Stimulated activated CD8-positive, alpha-beta memory T cell treated with anti-CD3 and anti-CD28 coated beads, Interleukin-7, amount 100 ng/mL, for 1 hour (primary cell): Measurements from ENCODE around the gene C1D.
"Not testable (repeated sequence)": the region's sequence is repeated elsewhere in the genome, so short reads cannot be mapped to it uniquely, and the experiment has no call there.

Experiments used
- DNase-seq, 2 donors: peaks; one replicate each; pipeline ENCODE4 v3.0.0-alpha.2; 2020; ENCODE audit warnings: low read depth in 2 of 2

Gene C1D

GRCh38 chr2:68062680-68063387, at the start of gene C1D:
C1D (minus strand) TSS chr2:68063004; CDS start chr2:68047310, 15,694 bp downstream.
- peak; percentile 87 to 90 for DNase-seq

GRCh38 chr2:68110102-68110501, 47.3 kb upstream of the C1D start:
- DNase-seq = no peak

GRCh38 chr2:68108120-68108519, 45.3 kb upstream of the C1D start:
- DNase-seq = no peak

GRCh38 chr2:68107475-68107874, 44.7 kb upstream of the C1D start:
- no peak for DNase-seq

- DNase-seq = no peak
Measured at GRCh38 chr2:68104111-68104835, 41.5 kb upstream of the C1D start.

- no peak for DNase-seq
Measured at GRCh38 chr2:68103709-68104055, 40.9 kb upstream of the C1D start.

GRCh38 chr2:68103030-68103708, 40.4 kb upstream of the C1D start:
- DNase-seq = no peak

GRCh38 chr2:68100189-68100588, 37.4 kb upstream of the C1D start:
- DNase-seq = no peak

- no peak for DNase-seq
Measured at GRCh38 chr2:68099260-68099659, 36.5 kb upstream of the C1D start.

- DNase-seq = no peak
Measured at GRCh38 chr2:68098291-68098797, 35.5 kb upstream of the C1D start.

- no peak for DNase-seq
Measured at GRCh38 chr2:68094111-68094510, 31.3 kb upstream of the C1D start.

GRCh38 chr2:68093634-68094033, 30.8 kb upstream of the C1D start:
- no peak for DNase-seq

GRCh38 chr2:68091439-68092034, 28.7 kb upstream of the C1D start:
- DNase-seq = no peak

GRCh38 chr2:68089961-68090360, 27.2 kb upstream of the C1D start:
- DNase-seq = no peak

- no peak for DNase-seq
Measured at GRCh38 chr2:68088940-68089339, 26.1 kb upstream of the C1D start.

- DNase-seq = no peak
Measured at GRCh38 chr2:68086166-68086565, 23.4 kb upstream of the C1D start.

GRCh38 chr2:68083346-68083745, 20.5 kb upstream of the C1D start:
- DNase-seq = no peak

- DNase-seq = no peak
Measured at GRCh38 chr2:68074050-68074449, 11.2 kb upstream of the C1D start.

- DNase-seq = not testable (repeated sequence)
Measured at GRCh38 chr2:68063797-68064646, 1.2 kb upstream of the C1D start.

GRCh38 chr2:68060652-68061051, 2.2 kb downstream of the C1D start:
- DNase-seq = no peak

GRCh38 chr2:68059784-68060525, 2.8 kb downstream of the C1D start:
- no peak for DNase-seq
